ENCODE measurements around the gene GYPC.

- TF ChIP-seq ZFP36 (IDR thresholded peaks at IDR 0.05; ENCODE audit: borderline replicate concordance, partially characterized antibody) (no peak), CTCF (IDR thresholded peaks at IDR 0.05) (no peak), POLR2AphosphoS2 (conservative IDR thresholded peaks at IDR 0.05; ENCODE audit: low read length) (no peak)
Measured at GRCh38 chr2:126614524-126615227, 41.3 kb upstream of the GYPC start.

Measured in A549 (cell line).